ENCODE measurements around the gene BTNL9. TPM values are rescaled to one million over a fixed set of nuclear protein-coding genes. Genes with fewer than 3 reads are reported as not detected.
"Not testable (repeated sequence)": the region's sequence is repeated elsewhere in the genome, so short reads cannot be mapped to it uniquely, and the experiment has no call there.

Gene BTNL9
- total and polyA plus RNA-seq, 7 donors = 10.4 to 26.3 (median 20.0) TPM

- no peak for TF ChIP-seq CTCF (IDR thresholded peaks at IDR 0.05)
- H3K4me1 ChIP-seq = no peaks in the 10 kb centered on the region
- intact Hi-C loops (cut with DNase I) = no loop called here
- WGBS, 3 donors = 63 to 73% (median 73%) methylated on average over 6 of the region's 6 CpGs
- H3K9me3 ChIP-seq = no peaks in the 10 kb centered on the region
- no peak overlapping the region for H3K4me3 ChIP-seq
- peaks cover 0 to 4% (median 3%) of the 10 kb centered on the region in 3 donors for H3K27me3 ChIP-seq (ENCODE audit: insufficient read depth in 3 of 3, low read length in 2 of 3)
- no peak overlapping the region for H3K27ac ChIP-seq
- no peak for ATAC-seq
- no peaks in the 10 kb centered on the region for H3K36me3 ChIP-seq (ENCODE audit: insufficient read depth in 1 of 2, low read depth in 1 of 2)
- no peak for DNase-seq
Measured at GRCh38 chr5:181008136-181008535, 31.9 kb upstream of the BTNL9 start.

- intact Hi-C loops (cut with DNase I); ATAC-seq; H3K4me3 ChIP-seq; H3K27me3 ChIP-seq (ENCODE audit: insufficient read depth in 3 of 3, low read length in 2 of 3); H3K27ac ChIP-seq; H3K9me3 ChIP-seq; H3K36me3 ChIP-seq (ENCODE audit: insufficient read depth in 1 of 2, low read depth in 1 of 2); DNase-seq; H3K4me1 ChIP-seq: not testable (repeated sequence)
- WGBS, 3 donors = 87 to 94% (median 90%) methylated on average over 4 of the region's 4 CpGs
Measured at GRCh38 chr5:181010018-181010417, 30.0 kb upstream of the BTNL9 start.

- ATAC-seq; H3K9me3 ChIP-seq; H3K27ac ChIP-seq; H3K27me3 ChIP-seq (ENCODE audit: insufficient read depth in 3 of 3, low read length in 2 of 3); H3K4me3 ChIP-seq; intact Hi-C loops (cut with DNase I); DNase-seq; H3K4me1 ChIP-seq; H3K36me3 ChIP-seq (ENCODE audit: insufficient read depth in 1 of 2, low read depth in 1 of 2): not testable (repeated sequence)
Measured at GRCh38 chr5:181014654-181015053, 25.4 kb upstream of the BTNL9 start.

GRCh38 chr5:181017448-181017847 is 22.6 kb upstream of the BTNL9 start:
- 83 to 89% (median 88%) methylated on average over 3 of the region's 3 CpGs for WGBS, 3 donors
- ATAC-seq; H3K4me3 ChIP-seq; H3K27ac ChIP-seq; H3K4me1 ChIP-seq; intact Hi-C loops (cut with DNase I); H3K27me3 ChIP-seq (ENCODE audit: insufficient read depth in 3 of 3, low read length in 2 of 3); H3K9me3 ChIP-seq; DNase-seq; H3K36me3 ChIP-seq (ENCODE audit: insufficient read depth in 1 of 2, low read depth in 1 of 2): not testable (repeated sequence)

GRCh38 chr5:181020688-181021087 is 19.4 kb upstream of the BTNL9 start:
- Histone ChIP-seq H3K27me3 (ENCODE audit: insufficient read depth in 3 of 3, low read length in 2 of 3) (peaks cover 0 to 1% (median 0%) of the 10 kb centered on the region in 3 donors), H3K9me3 (peaks cover 15% of the 10 kb centered on the region), H3K4me3 (no peak overlapping the region), H3K36me3 (ENCODE audit: insufficient read depth in 1 of 2, low read depth in 1 of 2) (no peaks in the 10 kb centered on the region), H3K4me1 (no peaks in the 10 kb centered on the region), H3K27ac (no peak overlapping the region)
- no peak for TF ChIP-seq CTCF (IDR thresholded peaks at IDR 0.05)
- DNase-seq (no peak), ATAC-seq (no peak)
- WGBS, 3 donors = 73 to 91% (median 82%) methylated on average over 3 of the region's 3 CpGs
- intact Hi-C loops (cut with DNase I) = no loop called here

- DNase-seq = no peak
- Histone ChIP-seq H3K4me1 (no peaks in the 10 kb centered on the region), H3K9me3 (peaks cover 15% of the 10 kb centered on the region), H3K4me3 (no peak overlapping the region), H3K27me3 (ENCODE audit: insufficient read depth in 3 of 3, low read length in 2 of 3) (peaks cover 0 to 1% (median 0%) of the 10 kb centered on the region in 3 donors), H3K36me3 (ENCODE audit: insufficient read depth in 1 of 2, low read depth in 1 of 2) (no peaks in the 10 kb centered on the region), H3K27ac (no peak overlapping the region)
- intact Hi-C loops (cut with DNase I) = no loop called here
- no peak for ATAC-seq
- TF ChIP-seq CTCF (IDR thresholded peaks at IDR 0.05) = no peak
- 56 to 67% (median 65%) methylated on average over 1 of the region's 1 CpG for WGBS, 3 donors
Measured at GRCh38 chr5:181024245-181025064, 15.6 kb upstream of the BTNL9 start.
